HG03460 (cell line): ENCODE data around the gene CEP250.
"Not testable (repeated sequence)": the region's sequence is repeated elsewhere in the genome, so short reads cannot be mapped to it uniquely, and the experiment has no call there.

Experiments
- ATAC-seq: cut with Tn5 transposase; IDR thresholded peaks from one replicate; pipeline ENCODE4 v1.9.1; 2021; ENCODE audit not compliant: unreplicated experiment

CEP250 gene

DNA sequence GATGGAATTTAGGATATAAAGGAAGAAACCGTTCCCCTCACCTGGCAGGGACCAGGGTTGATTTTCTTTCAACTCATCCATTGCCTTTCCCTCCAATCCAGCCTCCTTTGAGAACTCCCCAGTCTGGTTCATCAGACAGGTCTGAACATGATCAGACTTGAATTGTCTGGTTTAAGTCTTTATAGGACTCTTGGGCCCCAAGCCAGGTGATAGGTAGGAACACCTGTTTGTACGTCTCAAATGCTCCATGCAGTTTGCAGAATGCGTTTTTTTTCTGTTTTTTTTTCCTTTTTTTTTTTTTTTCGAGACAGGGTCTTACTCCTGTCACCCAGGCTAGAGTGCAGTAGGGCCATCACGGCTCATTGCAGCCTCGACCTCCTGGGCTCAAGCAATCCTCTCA, 4.1 kb upstream of the CEP250 start:
- ATAC-seq: no peak

GRCh38 chr20:35453647-35454046, 1.8 kb upstream of the CEP250 start:
- ATAC-seq: no peak

DNA sequence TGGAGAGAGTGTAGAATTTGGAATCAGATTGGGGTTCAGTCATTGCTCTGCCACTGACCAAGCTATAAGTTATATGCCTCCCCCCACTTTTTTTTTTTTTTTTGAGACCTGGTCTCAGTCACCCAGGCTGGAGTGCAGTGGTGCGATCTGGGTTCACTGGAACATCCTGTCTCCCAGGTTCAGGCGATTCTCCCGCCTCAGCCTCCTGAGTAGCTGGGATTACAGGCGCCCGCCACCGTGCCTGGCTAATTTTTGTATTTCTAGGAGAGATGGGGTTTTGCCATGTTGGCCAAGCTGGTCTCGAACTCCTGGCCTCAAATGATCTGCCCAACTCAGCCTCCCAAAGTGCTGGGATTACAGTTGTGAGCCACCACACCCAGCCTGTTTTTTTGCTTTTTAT, 1.3 kb downstream of the CEP250 start:
- ATAC-seq: not testable (repeated sequence)

DNA sequence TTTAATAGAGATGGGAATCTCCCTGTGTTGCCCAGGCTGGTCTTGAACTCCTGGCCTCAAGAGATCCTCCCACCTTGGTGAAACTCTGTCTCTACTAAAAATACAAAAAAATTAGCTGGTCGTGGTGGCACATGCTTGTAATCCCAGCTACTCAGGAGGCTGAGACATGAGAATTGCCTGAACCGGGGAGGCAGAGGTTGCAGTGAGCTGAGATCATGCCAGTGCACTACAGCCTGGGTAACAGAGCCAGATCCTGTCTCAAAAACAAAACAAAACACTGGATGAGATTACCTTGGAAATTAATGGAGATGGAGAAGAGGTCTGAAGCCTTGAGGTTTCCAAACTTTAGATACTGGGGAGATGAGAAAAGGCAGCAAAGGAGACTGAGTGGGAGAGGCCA, 2.1 kb downstream of the CEP250 start:
- ATAC-seq: not testable (repeated sequence)

DNA sequence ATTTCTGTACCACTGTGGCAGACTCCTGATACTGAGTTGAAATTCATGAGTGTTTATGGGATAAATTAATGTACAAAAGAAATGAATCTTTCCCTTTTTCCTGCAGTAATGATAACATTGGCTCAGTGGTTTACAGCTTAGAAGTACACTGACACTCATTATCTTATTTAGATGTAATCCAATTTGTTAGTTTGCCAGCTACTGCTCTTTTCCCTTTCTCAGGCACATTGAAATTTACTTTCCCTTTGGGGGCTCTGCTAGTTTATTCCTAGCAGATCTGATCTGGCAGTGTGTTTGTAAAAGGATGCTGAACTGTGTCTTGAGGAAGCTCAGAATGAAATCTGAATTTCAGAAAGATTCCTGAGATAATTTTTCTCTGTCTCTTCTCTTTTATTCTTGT, 3.0 kb downstream of the CEP250 start:
- ATAC-seq: no peak

GRCh38 chr20:35461620-35462019, 6.2 kb downstream of the CEP250 start:
- no peak for ATAC-seq

- ATAC-seq: no peak
Measured at GRCh38 chr20:35462351-35462750, 7.0 kb downstream of the CEP250 start.

DNA sequence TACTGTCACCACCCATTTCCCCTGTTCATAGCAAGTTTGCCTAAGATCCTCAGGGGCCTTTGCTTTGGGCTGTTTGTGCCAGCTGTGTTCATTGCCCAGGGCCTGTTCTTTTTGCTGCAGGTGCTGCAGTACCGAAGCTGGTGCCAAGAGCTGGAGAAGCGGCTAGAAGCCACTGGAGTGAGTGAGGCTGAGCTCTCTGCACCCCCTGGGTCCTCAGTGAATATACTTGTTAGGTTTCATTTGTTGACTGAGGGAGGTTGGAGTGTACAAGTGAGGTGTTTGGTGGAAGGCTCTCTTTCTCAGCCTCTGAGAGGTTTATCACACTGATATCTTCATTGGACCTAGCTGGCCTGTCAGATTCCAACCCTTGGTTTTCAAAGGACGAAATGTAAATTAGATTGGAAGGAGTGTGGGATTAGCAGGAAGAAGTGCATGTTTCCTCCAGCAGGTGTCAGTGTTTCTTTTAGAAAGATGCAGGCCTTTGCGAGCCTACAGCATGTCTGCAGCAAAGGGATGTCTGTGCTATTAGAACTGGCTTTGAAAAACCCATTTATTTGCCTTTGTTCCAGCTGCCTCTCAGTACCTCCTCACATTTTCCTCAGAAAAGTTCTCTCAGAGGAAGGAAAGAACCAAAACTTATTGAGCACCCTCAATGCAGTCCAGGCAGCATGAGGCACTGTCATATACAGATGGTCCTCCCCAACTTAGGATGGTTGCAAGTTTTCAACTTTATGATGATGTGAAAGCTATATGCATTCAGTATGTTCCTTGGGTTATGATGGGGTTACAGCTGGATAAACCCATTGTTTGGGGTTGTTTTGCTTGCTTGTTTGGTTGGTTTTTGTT, 8.3 kb downstream of the CEP250 start:
- no peak for ATAC-seq

DNA sequence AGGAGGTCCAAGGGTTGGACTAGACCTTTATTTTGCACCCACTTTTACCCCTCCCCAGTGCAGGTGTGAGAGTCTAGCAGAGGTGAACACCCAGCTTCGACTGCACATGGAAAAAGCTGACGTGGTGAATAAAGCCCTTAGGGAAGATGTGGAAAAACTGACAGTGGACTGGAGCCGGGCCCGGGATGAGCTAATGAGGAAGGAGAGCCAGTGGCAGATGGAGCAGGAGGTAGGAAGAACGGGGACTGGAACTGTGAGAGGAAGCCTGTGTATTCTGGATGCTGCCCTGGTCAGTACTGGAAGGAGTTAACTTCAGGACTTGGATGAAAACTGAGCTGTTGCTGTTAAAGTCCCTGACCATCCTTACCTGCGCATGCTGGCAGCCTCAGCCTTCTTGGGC, 10.6 kb downstream of the CEP250 start:
- no peak for ATAC-seq

- no peak for ATAC-seq
Measured at GRCh38 chr20:35466856-35467255, 11.5 kb downstream of the CEP250 start.

- no peak for ATAC-seq
Measured at GRCh38 chr20:35467339-35468224, 12.2 kb downstream of the CEP250 start.

- no peak for ATAC-seq
Measured at GRCh38 chr20:35468671-35469334, 13.4 kb downstream of the CEP250 start.

DNA sequence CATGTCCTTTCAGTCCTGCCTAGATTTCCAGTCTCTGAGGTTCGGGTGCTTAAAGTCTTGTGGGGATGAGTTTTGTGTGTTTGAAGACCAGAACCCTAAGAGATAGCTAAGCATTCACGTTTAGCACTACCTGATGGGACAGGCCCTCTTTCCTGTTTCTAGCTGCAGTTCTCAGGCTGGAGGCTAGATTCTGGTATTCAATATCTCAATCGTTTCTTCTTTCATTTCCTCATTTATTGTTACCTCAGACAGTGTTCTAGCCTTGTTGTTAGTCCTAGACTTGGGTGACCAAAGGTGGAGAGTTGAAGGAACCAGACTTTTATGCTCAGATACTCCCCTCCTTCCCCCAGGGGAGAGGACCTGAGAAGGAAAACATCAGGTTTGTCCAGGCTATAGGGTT, 16.8 kb downstream of the CEP250 start:
- ATAC-seq: no peak

GRCh38 chr20:35473684-35474083, 18.3 kb downstream of the CEP250 start:
- ATAC-seq: no peak

DNA sequence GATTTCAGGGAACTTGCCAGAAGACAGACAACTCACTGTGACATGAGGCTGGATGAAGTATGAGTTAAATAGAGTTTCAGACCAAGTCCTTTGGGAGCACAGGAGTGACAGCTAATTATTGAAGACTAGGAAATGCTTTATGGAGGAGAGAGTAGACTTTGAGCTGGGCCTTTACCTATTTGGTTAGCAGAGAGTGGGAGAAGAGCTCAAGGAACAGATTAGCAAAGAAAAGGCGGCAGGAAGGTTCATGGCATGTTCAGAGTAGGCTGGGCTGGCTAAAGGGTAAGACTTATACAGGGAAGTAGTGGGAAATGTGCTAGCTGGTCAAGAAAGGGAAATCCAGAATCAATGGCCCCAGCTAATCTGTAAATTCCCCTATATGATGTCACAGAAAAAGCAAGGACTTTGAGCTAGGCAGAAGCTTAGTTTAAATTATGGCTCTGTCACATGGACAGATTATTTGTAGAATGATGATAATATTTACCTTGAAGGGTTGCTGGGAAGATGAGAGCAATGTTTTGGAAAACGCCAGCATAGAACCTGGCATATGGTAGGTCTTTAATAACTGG, 19.0 kb downstream of the CEP250 start:
- no peak for ATAC-seq

GRCh38 chr20:35476288-35476687, 20.9 kb downstream of the CEP250 start:
- no peak for ATAC-seq

- ATAC-seq: no peak
Measured at GRCh38 chr20:35478804-35479472, 23.5 kb downstream of the CEP250 start.

- no peak for ATAC-seq
Measured at GRCh38 chr20:35479798-35480197, 24.4 kb downstream of the CEP250 start.

DNA sequence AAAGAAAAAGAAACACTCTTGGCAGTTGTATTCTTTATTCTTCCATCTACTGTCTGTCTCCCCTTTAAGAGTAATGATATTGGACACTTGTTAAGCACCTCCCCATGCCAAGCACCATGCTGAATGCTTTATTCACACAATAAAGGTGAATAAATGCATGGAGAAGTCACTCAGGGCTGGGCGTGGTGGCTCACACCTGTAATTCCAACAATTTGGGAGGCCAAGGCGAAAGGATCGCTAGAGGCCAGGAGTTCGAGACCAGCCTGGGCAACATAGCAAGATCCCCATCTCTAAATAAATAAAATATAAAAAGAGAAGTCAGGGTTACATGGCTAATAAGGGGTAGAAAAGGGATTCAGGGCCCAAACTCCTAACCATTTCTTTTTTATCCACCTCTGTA, 32.1 kb downstream of the CEP250 start:
- no peak for ATAC-seq

DNA sequence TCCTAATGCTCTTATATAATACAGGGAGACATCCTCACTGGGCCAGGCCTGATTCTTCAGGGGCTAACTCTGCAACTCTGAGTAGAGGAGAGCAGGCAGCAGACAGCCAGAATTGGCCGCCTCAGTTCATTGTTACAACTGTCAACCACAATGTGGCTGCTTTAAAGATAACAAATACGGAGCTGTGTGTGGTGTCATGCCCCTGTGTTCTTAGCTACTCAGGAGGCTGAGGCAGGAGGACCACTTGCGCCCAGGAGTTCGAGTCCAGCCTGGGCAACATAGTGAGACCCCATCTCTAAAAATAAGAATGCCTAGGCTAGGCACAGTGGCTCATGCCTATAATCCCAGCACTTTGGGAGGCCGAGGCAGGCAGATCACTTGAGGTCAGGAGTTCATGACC, 34.3 kb downstream of the CEP250 start:
- no peak for ATAC-seq

DNA sequence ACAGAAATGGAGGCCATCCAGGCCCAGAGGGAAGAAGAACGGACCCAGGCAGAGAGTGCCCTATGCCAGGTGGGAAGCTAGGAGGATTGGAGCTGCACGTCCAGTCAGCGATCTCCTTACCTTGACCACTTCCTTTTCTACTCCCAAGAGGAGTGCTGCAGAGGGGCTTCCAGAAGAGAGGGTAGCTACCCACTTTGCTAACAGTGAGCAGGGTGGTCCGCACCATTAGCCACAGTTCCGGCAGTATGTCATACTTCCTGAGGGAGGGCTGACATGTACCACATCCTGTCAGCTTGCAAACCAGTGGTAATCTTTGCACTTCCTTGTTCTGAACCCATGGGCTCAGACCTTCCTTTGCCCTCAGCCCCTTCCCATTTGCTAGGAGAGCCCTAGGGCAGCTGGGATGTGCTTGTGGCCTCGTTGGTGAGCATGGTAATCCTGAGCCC, 35.4 kb downstream of the CEP250 start:
- ATAC-seq: peak; percentile 99
